SU-DHL-6 (cell line): ENCODE results near the gene TSACC.

Source experiments
- H2AFZ ChIP-seq: fragments of 200-600 bp; sonication (generic); 2 replicates; pipeline ENCODE4 v1.6.1; 2014; ENCODE audit warnings: low read depth, mild to moderate bottlenecking, moderate library complexity, mixed read lengths, antibody characterized with exemption, low read length; ENCODE audit not compliant: severe bottlenecking
- H3F3A ChIP-seq: fragments of 200-600 bp; shearing (Covaris generic); 2 replicates; pipeline ENCODE4 v1.6.0; 2016; ENCODE audit warnings: antibody characterized with exemption, mild to moderate bottlenecking; ENCODE audit not compliant: insufficient read depth
- H3K27ac ChIP-seq: fragments of 200-600 bp; sonication (generic); 2 replicates; pipeline ENCODE4 v1.5.1; 2016; ENCODE audit warnings: low read depth, mild to moderate bottlenecking, low read length, moderate library complexity, mixed read lengths
- H3K27me3 ChIP-seq: fragments of 200-600 bp; sonication (generic), shearing (Covaris generic); 2 replicates; pipeline ENCODE4 v1.6.0; 2014; ENCODE audit warnings: mild to moderate bottlenecking, low read length
- H3K36me3 ChIP-seq: fragments of 200-600 bp; sonication (generic); 2 replicates; pipeline ENCODE4 v1.6.1; 2014; ENCODE audit warnings: mild to moderate bottlenecking, low read length, mixed read lengths
- H3K4me2 ChIP-seq: fragments of 300-600, 200-600 bp; shearing (Covaris generic), sonication (generic); 2 replicates; pipeline ENCODE4 v1.6.0; 2014; ENCODE audit warnings: low read length, low read depth, mild to moderate bottlenecking; ENCODE audit not compliant: poor library complexity, severe bottlenecking
- H3K4me3 ChIP-seq: fragments of 200-600 bp; sonication (generic); 2 replicates; pipeline ENCODE4 v1.5.1; 2014; ENCODE audit warnings: antibody characterized with exemption, low read length, mild to moderate bottlenecking, mixed read lengths; ENCODE audit not compliant: insufficient read depth, poor library complexity, severe bottlenecking
- H3K79me2 ChIP-seq: fragments of 200-600 bp; sonication (generic); 2 replicates; pipeline ENCODE4 v1.6.1; 2014; ENCODE audit warnings: mild to moderate bottlenecking, low read length, moderate library complexity; ENCODE audit not compliant: insufficient read depth
- H3K9ac ChIP-seq: fragments of 200-600 bp; sonication (generic); 2 replicates; pipeline ENCODE4 v1.7.0; 2014; ENCODE audit warnings: mild to moderate bottlenecking, low read length
- H3K9me2 ChIP-seq: fragments of 200-600 bp; sonication (generic); replicated peaks from 2 replicates; pipeline ENCODE4 v1.6.1; 2014; ENCODE audit warnings: low read length; ENCODE audit not compliant: insufficient read depth
- H3K9me3 ChIP-seq: fragments of 200-600 bp; sonication (generic); 2 replicates; pipeline ENCODE4 v1.6.1; 2014; ENCODE audit warnings: low read length, mixed read lengths; ENCODE audit not compliant: insufficient read depth
- H4K20me1 ChIP-seq: fragments of 200-600 bp; sonication (generic); 2 replicates; pipeline ENCODE4 v1.6.1; 2014; ENCODE audit warnings: low read depth, mild to moderate bottlenecking, antibody characterized with exemption, low read length, moderate library complexity, mixed read lengths
- CTCF ChIP-seq: fragments of 200-600 bp; sonication (generic); IDR thresholded peaks from one replicate; pipeline ENCODE4 v1.5.1; 2017; ENCODE audit warnings: antibody characterized with exemption, mild to moderate bottlenecking, low read length, moderate library complexity; ENCODE audit not compliant: insufficient read depth, poor library complexity, severe bottlenecking
- EZH2phosphoT487 ChIP-seq: fragments of 200-600 bp; sonication (generic), shearing (Covaris generic); conservative IDR thresholded peaks from 2 replicates; pipeline ENCODE4 v1.6.1; 2018; ENCODE audit warnings: mild to moderate bottlenecking, antibody characterized with exemption, low read length, moderate library complexity, mixed read lengths

TSACC gene

GRCh38 chr1:156391366-156391677 lies 53.0 kb downstream of the TSACC start:
- no peaks in the 10 kb centered on the region for H3K79me2 ChIP-seq
- no peaks in the 10 kb centered on the region for H3K27me3 ChIP-seq
- H4K20me1 ChIP-seq = no peaks in the 10 kb centered on the region
- H3K27ac ChIP-seq = no peak overlapping the region
- TF ChIP-seq CTCF = no peak
- H3K4me2 ChIP-seq = no peak overlapping the region
- no peaks in the 10 kb centered on the region for H3K36me3 ChIP-seq
- no peaks in the 10 kb centered on the region for H3K9me3 ChIP-seq
- no peak overlapping the region for H3K9ac ChIP-seq
- no peak overlapping the region for H3K4me3 ChIP-seq
- H3F3A ChIP-seq = no peaks in the 10 kb centered on the region
- no peak overlapping the region for H2AFZ ChIP-seq
- H3K9me2 ChIP-seq = no peaks in the 10 kb centered on the region

- H3K36me3 ChIP-seq = no peaks in the 10 kb centered on the region
- no peaks in the 10 kb centered on the region for H3K27me3 ChIP-seq
- H3K4me2 ChIP-seq = no peak overlapping the region
- H3K9me3 ChIP-seq = no peaks in the 10 kb centered on the region
- H3K4me3 ChIP-seq = no peak overlapping the region
- H4K20me1 ChIP-seq = no peaks in the 10 kb centered on the region
- TF ChIP-seq EZH2phosphoT487 (no peak), CTCF (no peak)
- H3K79me2 ChIP-seq = no peaks in the 10 kb centered on the region
- H3K27ac ChIP-seq = no peak overlapping the region
- H3K9ac ChIP-seq = no peak overlapping the region
- no peak overlapping the region for H2AFZ ChIP-seq
- H3F3A ChIP-seq = no peaks in the 10 kb centered on the region
- no peaks in the 10 kb centered on the region for H3K9me2 ChIP-seq
Measured at GRCh38 chr1:156391701-156392100, 53.4 kb downstream of the TSACC start.

- Histone ChIP-seq H3K27ac (no peak overlapping the region), H3K4me3 (no peak overlapping the region), H3K36me3 (no peaks in the 10 kb centered on the region), H3K9ac (no peak overlapping the region), H3K79me2 (no peaks in the 10 kb centered on the region), H3K9me3 (no peaks in the 10 kb centered on the region), H3F3A (no peaks in the 10 kb centered on the region), H3K9me2 (no peaks in the 10 kb centered on the region), H2AFZ (no peak overlapping the region), H3K27me3 (no peaks in the 10 kb centered on the region), H4K20me1 (no peaks in the 10 kb centered on the region), H3K4me2 (no peak overlapping the region)
- no peak for TF ChIP-seq CTCF
Measured at GRCh38 chr1:156392452-156392853, 54.1 kb downstream of the TSACC start.

GRCh38 chr1:156393095-156393494 lies 54.8 kb downstream of the TSACC start:
- Histone ChIP-seq H3K27ac (no peak overlapping the region), H3K79me2 (no peaks in the 10 kb centered on the region), H3K9ac (no peak overlapping the region), H3K9me3 (no peaks in the 10 kb centered on the region), H3K4me2 (no peak overlapping the region), H2AFZ (no peak overlapping the region), H3F3A (no peaks in the 10 kb centered on the region), H3K9me2 (no peaks in the 10 kb centered on the region), H3K36me3 (no peaks in the 10 kb centered on the region), H3K4me3 (no peak overlapping the region), H4K20me1 (no peaks in the 10 kb centered on the region), H3K27me3 (no peaks in the 10 kb centered on the region)
- TF ChIP-seq CTCF (no peak), EZH2phosphoT487 (no peak)
